GM21717 (cell line): Measurements from ENCODE around the gene CHCHD4.
A peak's percentile ranks its signal among the peaks of the same experiment; 100 is the strongest.
"Not testable (repeated sequence)": the region's sequence is repeated elsewhere in the genome, so short reads cannot be mapped to it uniquely, and the experiment has no call there.

Experiments
- ATAC-seq: cut with Tn5 transposase; IDR thresholded peaks from one replicate; pipeline ENCODE4 v1.9.1; 2021; ENCODE audit warnings: mild to moderate bottlenecking, moderate library complexity; ENCODE audit not compliant: unreplicated experiment

Gene CHCHD4

GRCh38 chr3:14123308-14124222, 1.1 kb downstream of the CHCHD4 start:
- no peak for ATAC-seq

GRCh38 chr3:14122301-14122700, 2.4 kb downstream of the CHCHD4 start:
- ATAC-seq, result no peak

- ATAC-seq, result no peak
Measured at GRCh38 chr3:14121859-14122258, 2.8 kb downstream of the CHCHD4 start.

- not testable (repeated sequence) for ATAC-seq
Measured at GRCh38 chr3:14120921-14121448, 3.7 kb downstream of the CHCHD4 start.

- no peak for ATAC-seq
Measured at GRCh38 chr3:14120111-14120920, 4.4 kb downstream of the CHCHD4 start.

GRCh38 chr3:14119651-14120050, 5.0 kb downstream of the CHCHD4 start:
- ATAC-seq, result no peak

GRCh38 chr3:14118400-14119381, 6.0 kb downstream of the CHCHD4 start:
- ATAC-seq, result no peak

- ATAC-seq, result no peak
Measured at GRCh38 chr3:14117468-14118399, 6.9 kb downstream of the CHCHD4 start.

GRCh38 chr3:14113965-14114635, 10.6 kb downstream of the CHCHD4 start:
- no peak for ATAC-seq

- no peak for ATAC-seq
Measured at GRCh38 chr3:14110699-14111098, 14.0 kb downstream of the CHCHD4 start.

GRCh38 chr3:14109821-14110220, 14.8 kb downstream of the CHCHD4 start:
- ATAC-seq, result not testable (repeated sequence)

GRCh38 chr3:14097616-14098391, 26.9 kb downstream of the CHCHD4 start:
- no peak for ATAC-seq

- no peak for ATAC-seq
Measured at GRCh38 chr3:14096742-14097141, 27.9 kb downstream of the CHCHD4 start.

- ATAC-seq, result no peak
Measured at GRCh38 chr3:14093831-14094230, 30.8 kb downstream of the CHCHD4 start.

- no peak for ATAC-seq
Measured at GRCh38 chr3:14092464-14092863, 32.2 kb downstream of the CHCHD4 start.

- ATAC-seq, result not testable (repeated sequence)
Measured at GRCh38 chr3:14091959-14092358, 32.7 kb downstream of the CHCHD4 start.

- ATAC-seq, result not testable (repeated sequence)
Measured at GRCh38 chr3:14087461-14087860, 37.2 kb downstream of the CHCHD4 start.

GRCh38 chr3:14082108-14082657, 42.5 kb downstream of the CHCHD4 start:
- ATAC-seq, result peak; percentile 68
